Measurements from ENCODE around the gene YOD1.

YOD1 gene

DNA sequence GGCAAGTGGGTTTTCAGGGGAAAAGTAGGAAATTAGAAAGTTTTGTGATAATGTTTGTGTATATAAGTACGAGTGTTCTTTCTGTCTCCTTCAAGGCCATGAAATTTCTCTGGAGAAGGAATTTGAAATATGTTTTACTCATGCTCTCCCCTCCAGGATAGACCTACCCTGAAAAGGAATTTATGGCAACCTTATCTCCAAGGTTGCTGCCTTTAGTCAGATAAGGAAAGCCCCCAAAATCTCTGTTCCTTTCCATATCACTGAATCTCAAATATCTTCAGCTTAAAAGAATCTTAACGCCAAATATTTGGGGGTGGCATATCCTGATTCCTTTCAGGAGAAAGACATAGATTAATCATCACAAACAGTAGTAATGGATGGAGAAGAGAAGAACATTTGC, 37.2 kb upstream of the YOD1 start:
- H3F3A ChIP-seq (ENCODE audit: control insufficient read depth, insufficient read depth) = no peaks in the 10 kb centered on the region
- no peak overlapping the region for H3K4me2 ChIP-seq (ENCODE audit: low read length)
- H3K4me3 ChIP-seq (ENCODE audit: low read length) = no peak overlapping the region
- no peaks in the 10 kb centered on the region for H3K4me1 ChIP-seq (ENCODE audit: control insufficient read depth, low read length)
- no peaks in the 10 kb centered on the region for H3K9me2 ChIP-seq (replicated peaks; ENCODE audit: control insufficient read depth, low read length)
- H3K27ac ChIP-seq (ENCODE audit: low read depth, low read length) = no peak overlapping the region
- no peaks in the 10 kb centered on the region for H3K36me3 ChIP-seq (ENCODE audit: control insufficient read depth, low read length)
- peaks cover 25% of the 10 kb centered on the region for H3K27me3 ChIP-seq (ENCODE audit: control insufficient read depth, low read length)
- H3K79me2 ChIP-seq (ENCODE audit: control insufficient read depth, low read length) = no peaks in the 10 kb centered on the region
- H4K20me1 ChIP-seq (ENCODE audit: control insufficient read depth, insufficient read depth, low read depth, low read length) = no peaks in the 10 kb centered on the region
- TF ChIP-seq CTCF (IDR thresholded peaks at IDR 0.05; ENCODE audit: low read depth, low read length, poor library complexity, severe bottlenecking) = no peak
- no peak for TF ChIP-seq EZH2phosphoT487 (IDR thresholded peaks at IDR 0.05; ENCODE audit: borderline replicate concordance, low read length)
- no peaks in the 10 kb centered on the region for H3K9me3 ChIP-seq (ENCODE audit: control insufficient read depth, insufficient read depth, low read length)

- Histone ChIP-seq H3K9me2 (replicated peaks; ENCODE audit: control insufficient read depth, low read length) (no peaks in the 10 kb centered on the region), H3K36me3 (ENCODE audit: control insufficient read depth, low read length) (no peaks in the 10 kb centered on the region), H3K27ac (ENCODE audit: low read depth, low read length) (no peak overlapping the region), H3K4me3 (ENCODE audit: low read length) (no peak overlapping the region), H3K79me2 (ENCODE audit: control insufficient read depth, low read length) (no peaks in the 10 kb centered on the region), H3K9me3 (ENCODE audit: control insufficient read depth, insufficient read depth, low read length) (no peaks in the 10 kb centered on the region), H3K4me1 (ENCODE audit: control insufficient read depth, low read length) (no peaks in the 10 kb centered on the region), H3K27me3 (ENCODE audit: control insufficient read depth, low read length) (peaks cover 30% of the 10 kb centered on the region), H3K4me2 (ENCODE audit: low read length) (no peak overlapping the region), H3F3A (ENCODE audit: control insufficient read depth, insufficient read depth) (no peaks in the 10 kb centered on the region), H4K20me1 (ENCODE audit: control insufficient read depth, insufficient read depth, low read depth, low read length) (no peaks in the 10 kb centered on the region)
- TF ChIP-seq CTCF (IDR thresholded peaks at IDR 0.05; ENCODE audit: low read depth, low read length, poor library complexity, severe bottlenecking) (no peak), EZH2phosphoT487 (IDR thresholded peaks at IDR 0.05; ENCODE audit: borderline replicate concordance, low read length) (no peak)
Observed at GRCh38 chr1:207085887-207086286, 34.9 kb upstream of the YOD1 start.

GRCh38 chr1:207084701-207085180, 33.7 kb upstream of the YOD1 start:
- Histone ChIP-seq H3K4me2 (ENCODE audit: low read length) (no peak overlapping the region), H3K9me3 (ENCODE audit: control insufficient read depth, insufficient read depth, low read length) (no peaks in the 10 kb centered on the region), H3K4me1 (ENCODE audit: control insufficient read depth, low read length) (no peaks in the 10 kb centered on the region), H3K27ac (ENCODE audit: low read depth, low read length) (no peak overlapping the region), H3K27me3 (ENCODE audit: control insufficient read depth, low read length) (peaks cover 30% of the 10 kb centered on the region), H3K79me2 (ENCODE audit: control insufficient read depth, low read length) (no peaks in the 10 kb centered on the region), H3K4me3 (ENCODE audit: low read length) (no peak overlapping the region), H3K36me3 (ENCODE audit: control insufficient read depth, low read length) (no peaks in the 10 kb centered on the region), H3K9me2 (replicated peaks; ENCODE audit: control insufficient read depth, low read length) (no peaks in the 10 kb centered on the region), H3F3A (ENCODE audit: control insufficient read depth, insufficient read depth) (no peaks in the 10 kb centered on the region), H4K20me1 (ENCODE audit: control insufficient read depth, insufficient read depth, low read depth, low read length) (no peaks in the 10 kb centered on the region)
- peak; percentile 62 for TF ChIP-seq CTCF (IDR thresholded peaks at IDR 0.05; ENCODE audit: low read depth, low read length, poor library complexity, severe bottlenecking)
- TF ChIP-seq EZH2phosphoT487 (IDR thresholded peaks at IDR 0.05; ENCODE audit: borderline replicate concordance, low read length) = no peak

Data from DOHH2 (cell line).